GF-D8 (cell line): ENCODE data around the gene NEUROD4.
"Not testable (repeated sequence)": the region's sequence is repeated elsewhere in the genome, so short reads cannot be mapped to it uniquely, and the experiment has no call there.

ENCODE experiments used
- DNase-seq: peaks from one replicate; lab custom pipeline; 2025; lab: John Stamatoyannopoulos, UW

The NEUROD4 gene

GRCh38 chr12:55019784-55020183, at the start of gene NEUROD4:
NEUROD4 (plus strand) TSS chr12:55019974; CDS start chr12:55026440, 6,466 bp downstream.
- no peak for DNase-seq

GRCh38 chr12:54970741-54971140, 49.0 kb upstream of the NEUROD4 start:
- no peak for DNase-seq

- no peak for DNase-seq
Observed at GRCh38 chr12:54973556-54973955, 46.2 kb upstream of the NEUROD4 start.

- no peak for DNase-seq
Observed at GRCh38 chr12:54974279-54974678, 45.5 kb upstream of the NEUROD4 start.

- DNase-seq = no peak
Observed at GRCh38 chr12:54975272-54975671, 44.5 kb upstream of the NEUROD4 start.

GRCh38 chr12:54975875-54976274, 43.9 kb upstream of the NEUROD4 start:
- DNase-seq = no peak

GRCh38 chr12:54977155-54977554, 42.6 kb upstream of the NEUROD4 start:
- no peak for DNase-seq

GRCh38 chr12:54977857-54978256, 41.9 kb upstream of the NEUROD4 start:
- peak; percentile 90 for DNase-seq

GRCh38 chr12:54980341-54980740, 39.4 kb upstream of the NEUROD4 start:
- peak; percentile 45 for DNase-seq

GRCh38 chr12:54981796-54982195, 38.0 kb upstream of the NEUROD4 start:
- no peak for DNase-seq

- DNase-seq = no peak
Observed at GRCh38 chr12:54983536-54984101, 36.2 kb upstream of the NEUROD4 start.

- peak; percentile 83 for DNase-seq
Observed at GRCh38 chr12:54984658-54985376, 35.0 kb upstream of the NEUROD4 start, which contains the start of gene TESPA1. TESPA1 (minus strand) TSS chr12:54984762; CDS start chr12:54974562, 10,200 bp downstream.

- DNase-seq = not testable (repeated sequence)
Observed at GRCh38 chr12:54986773-54987172, 33.0 kb upstream of the NEUROD4 start.

GRCh38 chr12:54987611-54988231, 32.1 kb upstream of the NEUROD4 start:
- no peak for DNase-seq

GRCh38 chr12:54988402-54989054, 31.2 kb upstream of the NEUROD4 start:
- DNase-seq = peak; percentile 5

GRCh38 chr12:54989829-54990228, 29.9 kb upstream of the NEUROD4 start:
- no peak for DNase-seq

- no peak for DNase-seq
Observed at GRCh38 chr12:54991161-54991990, 28.4 kb upstream of the NEUROD4 start.

- DNase-seq = no peak
Observed at GRCh38 chr12:54991991-54992375, 27.8 kb upstream of the NEUROD4 start.

- DNase-seq = peak; percentile 24
Observed at GRCh38 chr12:54993181-54993835, 26.5 kb upstream of the NEUROD4 start.

GRCh38 chr12:54996205-54996604, 23.6 kb upstream of the NEUROD4 start:
- DNase-seq = no peak

- no peak for DNase-seq
Observed at GRCh38 chr12:54997929-54998522, 21.7 kb upstream of the NEUROD4 start.
